ENCODE results near the gene AAMP. TPM values are rescaled to one million over a fixed set of nuclear protein-coding genes. Genes with fewer than 3 reads are reported as not detected.
"Not testable (repeated sequence)": the region's sequence is repeated elsewhere in the genome, so short reads cannot be mapped to it uniquely, and the experiment has no call there.

AAMP gene
- total RNA-seq, 1 donor from 2014 or later: 67.6 TPM

DNA sequence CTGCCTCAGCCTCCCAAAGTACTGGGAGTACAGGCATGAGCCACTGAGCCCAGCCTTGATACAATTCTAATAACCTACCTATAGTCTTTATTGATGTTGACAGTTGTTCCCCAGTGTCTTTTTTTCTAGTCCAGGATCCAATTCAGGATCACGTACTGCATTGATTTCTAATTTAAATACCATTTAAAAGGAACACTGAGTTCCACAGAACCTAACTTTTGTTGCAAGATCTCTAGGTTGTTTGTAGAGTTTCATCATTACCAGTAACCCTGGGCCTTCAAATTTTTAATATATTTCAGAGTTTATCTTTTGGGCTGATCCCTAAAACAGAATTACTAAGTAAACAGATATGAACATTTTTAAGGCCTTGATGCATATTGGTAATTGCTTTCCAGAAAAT, 43.4 kb upstream of the AAMP start:
- Mint-ChIP-seq H3K9me3 (ENCODE audit: unreplicated experiment) (no peaks in the 10 kb centered on the region), H3K27me3 (ENCODE audit: unreplicated experiment) (peaks cover 5% of the 10 kb centered on the region), H3K36me3 (ENCODE audit: low read depth, unreplicated experiment) (no peaks in the 10 kb centered on the region), H3K4me3 (ENCODE audit: unreplicated experiment) (no peak overlapping the region), H3K27ac (ENCODE audit: unreplicated experiment) (no peak overlapping the region), H3K4me1 (ENCODE audit: unreplicated experiment) (peaks cover 14% of the 10 kb centered on the region)
- TF ChIP-seq, protein P1, sequence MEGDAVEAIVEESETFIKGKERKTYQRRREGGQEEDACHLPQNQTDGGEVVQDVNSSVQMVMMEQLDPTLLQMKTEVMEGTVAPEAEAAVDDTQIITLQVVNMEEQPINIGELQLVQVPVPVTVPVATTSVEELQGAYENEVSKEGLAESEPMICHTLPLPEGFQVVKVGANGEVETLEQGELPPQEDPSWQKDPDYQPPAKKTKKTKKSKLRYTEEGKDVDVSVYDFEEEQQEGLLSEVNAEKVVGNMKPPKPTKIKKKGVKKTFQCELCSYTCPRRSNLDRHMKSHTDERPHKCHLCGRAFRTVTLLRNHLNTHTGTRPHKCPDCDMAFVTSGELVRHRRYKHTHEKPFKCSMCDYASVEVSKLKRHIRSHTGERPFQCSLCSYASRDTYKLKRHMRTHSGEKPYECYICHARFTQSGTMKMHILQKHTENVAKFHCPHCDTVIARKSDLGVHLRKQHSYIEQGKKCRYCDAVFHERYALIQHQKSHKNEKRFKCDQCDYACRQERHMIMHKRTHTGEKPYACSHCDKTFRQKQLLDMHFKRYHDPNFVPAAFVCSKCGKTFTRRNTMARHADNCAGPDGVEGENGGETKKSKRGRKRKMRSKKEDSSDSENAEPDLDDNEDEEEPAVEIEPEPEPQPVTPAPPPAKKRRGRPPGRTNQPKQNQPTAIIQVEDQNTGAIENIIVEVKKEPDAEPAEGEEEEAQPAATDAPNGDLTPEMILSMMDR (IDR thresholded peaks at IDR 0.05; ENCODE audit: unreplicated experiment): no peak
- no peak for DNase-seq (ENCODE audit: low spot score)

DNA sequence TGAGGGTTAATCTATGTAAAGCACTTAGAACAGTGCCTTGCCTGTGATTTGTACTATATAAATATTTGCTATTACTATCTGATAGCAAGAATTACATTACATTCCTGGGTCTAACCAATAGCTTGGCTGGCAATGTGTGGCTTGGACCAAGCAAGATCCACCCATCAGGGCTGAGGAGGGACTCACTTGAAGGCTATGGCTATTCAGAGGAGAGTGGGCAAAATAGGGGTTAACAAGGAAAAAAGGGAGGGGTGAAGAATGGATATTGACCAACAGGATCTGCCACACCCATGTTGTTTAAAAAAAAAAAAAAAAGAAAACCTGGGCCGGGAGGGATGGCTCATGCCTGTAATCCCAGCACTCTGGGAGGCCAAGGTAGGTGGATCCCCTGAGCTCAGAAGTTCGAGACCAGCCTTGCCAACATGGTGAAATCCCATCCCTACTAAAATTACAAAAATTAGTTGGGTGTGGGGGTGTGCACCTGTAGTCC, 42.4 kb upstream of the AAMP start:
- H3K27me3 Mint-ChIP-seq (ENCODE audit: unreplicated experiment): peaks cover 5% of the 10 kb centered on the region
- no peak overlapping the region for H3K4me3 Mint-ChIP-seq (ENCODE audit: unreplicated experiment)
- no peaks in the 10 kb centered on the region for H3K9me3 Mint-ChIP-seq (ENCODE audit: unreplicated experiment)
- H3K27ac Mint-ChIP-seq (ENCODE audit: unreplicated experiment): no peak overlapping the region
- no peak for DNase-seq (ENCODE audit: low spot score)
- H3K36me3 Mint-ChIP-seq (ENCODE audit: low read depth, unreplicated experiment): no peaks in the 10 kb centered on the region
- peaks cover 14% of the 10 kb centered on the region for H3K4me1 Mint-ChIP-seq (ENCODE audit: unreplicated experiment)
- TF ChIP-seq, protein P1 (IDR thresholded peaks at IDR 0.05; ENCODE audit: unreplicated experiment): no peak

GRCh38 chr2:218311541-218312266, 41.8 kb upstream of the AAMP start:
- H3K27me3 Mint-ChIP-seq (ENCODE audit: unreplicated experiment); H3K4me3 Mint-ChIP-seq (ENCODE audit: unreplicated experiment); H3K27ac Mint-ChIP-seq (ENCODE audit: unreplicated experiment); DNase-seq (ENCODE audit: low spot score); H3K9me3 Mint-ChIP-seq (ENCODE audit: unreplicated experiment); H3K36me3 Mint-ChIP-seq (ENCODE audit: low read depth, unreplicated experiment): not testable (repeated sequence)
- peaks cover 11% of the 10 kb centered on the region for H3K4me1 Mint-ChIP-seq (ENCODE audit: unreplicated experiment)

DNA sequence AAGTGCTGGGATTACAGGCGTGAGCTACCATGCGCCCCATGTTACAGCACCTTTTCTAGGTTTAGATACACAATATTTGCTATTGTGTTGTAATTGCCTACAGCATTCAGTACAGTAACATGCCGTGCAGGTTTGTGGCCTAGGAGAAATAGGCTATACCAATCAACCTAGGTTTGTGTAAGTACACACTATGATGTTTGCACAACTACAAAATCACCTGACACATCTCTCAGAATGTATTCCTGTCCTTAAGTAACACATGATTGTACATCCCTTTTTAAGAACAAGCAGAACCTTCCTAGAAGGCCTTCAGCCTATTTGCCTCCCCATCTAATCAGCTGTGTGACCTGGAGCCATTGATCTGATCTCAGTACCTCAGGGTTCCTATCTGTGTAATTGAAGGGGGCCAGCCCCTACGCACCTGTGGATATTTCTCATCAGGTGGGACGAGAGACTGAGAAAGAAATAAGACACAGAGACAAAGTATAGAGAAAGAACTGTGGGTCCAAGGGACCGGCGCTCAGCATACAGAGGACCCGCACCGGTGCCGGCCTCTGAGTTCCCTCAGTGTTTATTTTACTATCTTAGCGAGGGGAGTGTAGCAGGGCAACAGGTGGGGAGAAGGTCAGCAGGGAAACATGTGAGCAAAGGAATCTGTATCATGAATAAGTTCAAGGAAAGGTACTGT, 41.1 kb upstream of the AAMP start:
- no peak overlapping the region for H3K27ac Mint-ChIP-seq (ENCODE audit: unreplicated experiment)
- peaks cover 7% of the 10 kb centered on the region for H3K4me1 Mint-ChIP-seq (ENCODE audit: unreplicated experiment)
- TF ChIP-seq, protein P1 (IDR thresholded peaks at IDR 0.05; ENCODE audit: unreplicated experiment): no peak
- no peaks in the 10 kb centered on the region for H3K36me3 Mint-ChIP-seq (ENCODE audit: low read depth, unreplicated experiment)
- no peak overlapping the region for H3K4me3 Mint-ChIP-seq (ENCODE audit: unreplicated experiment)
- H3K27me3 Mint-ChIP-seq (ENCODE audit: unreplicated experiment): peaks cover 2% of the 10 kb centered on the region
- no peaks in the 10 kb centered on the region for H3K9me3 Mint-ChIP-seq (ENCODE audit: unreplicated experiment)
- no peak for DNase-seq (ENCODE audit: low spot score)

DNA sequence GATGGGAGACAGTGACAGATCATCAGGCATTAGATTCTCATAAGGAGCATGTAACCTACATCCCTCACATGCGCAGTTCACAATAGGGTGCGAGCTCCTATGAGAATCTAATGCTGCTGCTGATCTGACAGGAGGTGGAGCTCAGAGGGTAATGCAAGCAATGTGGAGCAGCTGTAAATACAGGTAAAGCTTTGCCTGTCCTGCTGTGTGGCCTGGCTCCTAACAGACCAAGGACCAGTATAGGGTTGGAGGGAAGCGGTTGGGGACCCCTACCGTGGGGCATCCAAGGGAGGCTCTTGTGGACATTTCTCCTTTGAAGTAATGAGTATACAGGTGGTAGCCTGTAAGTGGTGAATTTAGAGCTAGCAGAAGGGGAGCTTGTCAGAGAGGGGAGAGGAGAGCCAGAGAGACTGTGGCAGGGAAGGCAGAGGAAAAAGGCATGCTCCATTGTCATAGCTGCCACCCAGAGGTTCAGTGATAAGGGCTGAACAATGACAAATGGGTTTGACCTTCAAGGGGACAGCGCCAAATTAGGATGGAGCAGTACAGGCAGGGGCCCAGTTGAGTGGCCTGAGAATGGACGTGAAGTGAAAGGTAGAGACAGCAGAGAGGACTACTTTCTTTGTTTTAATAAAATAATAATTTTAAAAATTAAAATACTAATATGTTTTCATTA, 37.6 kb upstream of the AAMP start:
- no peaks in the 10 kb centered on the region for H3K9me3 Mint-ChIP-seq (ENCODE audit: unreplicated experiment)

More for the DNA sequence above, 37.6 kb upstream of the AAMP start:
- no peaks in the 10 kb centered on the region for H3K36me3 Mint-ChIP-seq (ENCODE audit: low read depth, unreplicated experiment)
- no peak overlapping the region for H3K4me3 Mint-ChIP-seq (ENCODE audit: unreplicated experiment)
- H3K27ac Mint-ChIP-seq (ENCODE audit: unreplicated experiment): no peak overlapping the region
- H3K4me1 Mint-ChIP-seq (ENCODE audit: unreplicated experiment): no peaks in the 10 kb centered on the region
- DNase-seq (ENCODE audit: low spot score): no peak
- peaks cover 11% of the 10 kb centered on the region for H3K27me3 Mint-ChIP-seq (ENCODE audit: unreplicated experiment)
- TF ChIP-seq, protein P1 (IDR thresholded peaks at IDR 0.05; ENCODE audit: unreplicated experiment): no peak

Data from endothelial cell (in vitro differentiated cells).